HUES6 (cell line): ENCODE data around the gene LTB.

ENCODE experiments used
- H3K27ac ChIP-seq: 2 replicates; pipeline ENCODE4 v1.7.0; 2013; ENCODE audit warnings: low read depth, mild to moderate bottlenecking, low read length, inconsistent platforms
- H3K27me3 ChIP-seq: 2 replicates; pipeline ENCODE4 v1.6.1; 2013; ENCODE audit warnings: low read length; ENCODE audit not compliant: control insufficient read depth, insufficient read depth
- H3K36me3 ChIP-seq: 2 replicates; pipeline ENCODE4 v1.6.1; 2013; ENCODE audit warnings: low read length; ENCODE audit not compliant: control insufficient read depth, insufficient read depth
- H3K4me1 ChIP-seq: 2 replicates; pipeline ENCODE4 v1.6.1; 2013; ENCODE audit warnings: low read length; ENCODE audit not compliant: control insufficient read depth, insufficient read depth
- H3K4me3 ChIP-seq: 2 replicates; pipeline ENCODE4 v1.5.1; 2013; ENCODE audit warnings: low read depth, low read length
- H3K9ac ChIP-seq: one replicate; pipeline ENCODE4 v1.6.1; 2013; ENCODE audit warnings: mild to moderate bottlenecking, low read length
- H3K9me3 ChIP-seq: 2 replicates; pipeline ENCODE4 v1.6.1; 2013; ENCODE audit warnings: low read depth, low read length; ENCODE audit not compliant: control insufficient read depth, insufficient read depth

Gene LTB

GRCh38 chr6:31533455-31533841 is 48.8 kb downstream of the LTB start:
- Histone ChIP-seq H3K4me3 (no peak overlapping the region), H3K9ac (no peak overlapping the region), H3K4me1 (peaks cover 7% of the 10 kb centered on the region), H3K27me3 (no peaks in the 10 kb centered on the region), H3K36me3 (peaks cover 91% of the 10 kb centered on the region), H3K27ac (no peak overlapping the region), H3K9me3 (no peaks in the 10 kb centered on the region)

- Histone ChIP-seq H3K4me1 (peaks cover 7% of the 10 kb centered on the region), H3K9me3 (no peaks in the 10 kb centered on the region), H3K27ac (no peak overlapping the region), H3K27me3 (no peaks in the 10 kb centered on the region), H3K4me3 (no peak overlapping the region), H3K36me3 (peaks cover 85% of the 10 kb centered on the region), H3K9ac (no peak overlapping the region)
Measured at GRCh38 chr6:31532644-31533454, 49.4 kb downstream of the LTB start.

- Histone ChIP-seq H3K27me3 (no peaks in the 10 kb centered on the region), H3K27ac (no peak overlapping the region), H3K9me3 (no peaks in the 10 kb centered on the region), H3K36me3 (peaks cover 76% of the 10 kb centered on the region), H3K9ac (no peak overlapping the region), H3K4me3 (no peak overlapping the region), H3K4me1 (peaks cover 7% of the 10 kb centered on the region)
Measured at GRCh38 chr6:31531771-31532643, 50.2 kb downstream of the LTB start.

GRCh38 chr6:31531162-31531561 is 51.1 kb downstream of the LTB start:
- H3K4me3 ChIP-seq, result no peak overlapping the region
- H3K36me3 ChIP-seq, result peaks cover 68% of the 10 kb centered on the region
- H3K27me3 ChIP-seq, result no peaks in the 10 kb centered on the region
- no peak overlapping the region for H3K9ac ChIP-seq
- H3K27ac ChIP-seq, result no peak overlapping the region
- peaks cover 7% of the 10 kb centered on the region for H3K4me1 ChIP-seq
- no peaks in the 10 kb centered on the region for H3K9me3 ChIP-seq

GRCh38 chr6:31530659-31531058 is 51.6 kb downstream of the LTB start:
- Histone ChIP-seq H3K36me3 (peaks cover 63% of the 10 kb centered on the region), H3K27ac (no peak overlapping the region), H3K9me3 (no peaks in the 10 kb centered on the region), H3K4me1 (peaks cover 7% of the 10 kb centered on the region), H3K4me3 (no peak overlapping the region), H3K27me3 (no peaks in the 10 kb centered on the region), H3K9ac (no peak overlapping the region)
